NCI-H526 (cell line): Measurements from ENCODE around the gene PMVK.

ENCODE experiments used
- DNase-seq, 2 experiments: peaks; one replicate each; lab custom pipeline; 2025; lab: John Stamatoyannopoulos, UW

Gene PMVK

GRCh38 chr1:154878371-154879037 lies 58.0 kb downstream of the PMVK start:
- DNase-seq: peak; percentile 50 to 96

DNA sequence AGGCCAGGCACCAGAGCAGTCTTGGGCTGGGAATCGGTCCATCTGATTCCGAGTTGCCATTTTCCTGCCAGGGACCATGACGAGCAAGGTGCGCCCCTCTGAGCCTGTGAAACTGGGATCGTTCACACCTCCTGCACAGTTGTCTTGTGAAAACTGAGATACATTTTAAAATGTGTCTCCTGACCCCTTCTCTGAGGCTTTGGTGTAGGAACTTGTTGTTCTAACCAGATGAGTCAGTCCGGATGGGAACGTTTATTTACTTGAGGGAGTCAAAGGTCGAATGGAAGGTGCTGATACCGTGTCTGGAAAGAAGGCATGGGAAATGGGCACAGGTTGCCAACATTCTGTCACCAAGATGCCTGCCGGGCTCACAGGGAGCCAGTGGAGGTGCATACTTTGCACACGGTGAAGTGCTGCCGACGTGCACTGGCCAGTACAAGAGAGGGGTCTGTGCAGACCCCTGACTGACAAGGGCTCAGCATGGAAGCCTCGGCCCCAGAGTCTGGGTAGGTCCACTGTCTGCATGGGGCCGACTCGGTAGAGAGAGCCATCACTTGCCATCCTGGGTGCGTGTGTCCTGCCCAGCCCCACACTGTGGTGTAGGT lies 59.0 kb downstream of the PMVK start:
- no peak for DNase-seq

GRCh38 chr1:154876842-154877369 lies 59.6 kb downstream of the PMVK start:
- no peak for DNase-seq
